Ishikawa (cell line): ENCODE measurements around the gene RPS6KA5.

Experiments used
- CEBPB ChIP-seq: IDR thresholded peaks from 2 replicates; pipeline ENCODE4 v1.6.1; 2012
- EP300 ChIP-seq: IDR thresholded peaks from 2 replicates; pipeline ENCODE4 v1.6.1; 2012; ENCODE audit warnings: borderline replicate concordance
- MAX ChIP-seq: IDR thresholded peaks from 2 replicates; pipeline ENCODE4 v1.6.1; 2012
- REST ChIP-seq: IDR thresholded peaks from 2 replicates; pipeline ENCODE4 v1.6.1; 2012; ENCODE audit warnings: low read depth, mild to moderate bottlenecking
- TCF12 ChIP-seq: IDR thresholded peaks from 2 replicates; pipeline ENCODE4 v1.6.1; 2012; ENCODE audit warnings: low read depth
- TEAD4 ChIP-seq: IDR thresholded peaks from 2 replicates; pipeline ENCODE4 v1.6.1; 2012
- YY1 ChIP-seq: IDR thresholded peaks from 2 replicates; pipeline ENCODE4 v1.6.1; 2012; ENCODE audit warnings: low read depth

- TF ChIP-seq MAX (no peak), EP300 (no peak), REST (no peak), YY1 (no peak), CEBPB (no peak), TEAD4 (no peak), TCF12 (no peak)
These were observed 170.0 kb downstream of the RPS6KA5 start for GRCh38 chr14:90890322-90891020.
